NCI-H2029 (cell line): ENCODE data around the gene PRTFDC1.
"Not testable (repeated sequence)": the region's sequence is repeated elsewhere in the genome, so short reads cannot be mapped to it uniquely, and the experiment has no call there.

Experiments
- DNase-seq: peaks from one replicate; lab custom pipeline; 2025; lab: John Stamatoyannopoulos, UW

The PRTFDC1 gene

DNA sequence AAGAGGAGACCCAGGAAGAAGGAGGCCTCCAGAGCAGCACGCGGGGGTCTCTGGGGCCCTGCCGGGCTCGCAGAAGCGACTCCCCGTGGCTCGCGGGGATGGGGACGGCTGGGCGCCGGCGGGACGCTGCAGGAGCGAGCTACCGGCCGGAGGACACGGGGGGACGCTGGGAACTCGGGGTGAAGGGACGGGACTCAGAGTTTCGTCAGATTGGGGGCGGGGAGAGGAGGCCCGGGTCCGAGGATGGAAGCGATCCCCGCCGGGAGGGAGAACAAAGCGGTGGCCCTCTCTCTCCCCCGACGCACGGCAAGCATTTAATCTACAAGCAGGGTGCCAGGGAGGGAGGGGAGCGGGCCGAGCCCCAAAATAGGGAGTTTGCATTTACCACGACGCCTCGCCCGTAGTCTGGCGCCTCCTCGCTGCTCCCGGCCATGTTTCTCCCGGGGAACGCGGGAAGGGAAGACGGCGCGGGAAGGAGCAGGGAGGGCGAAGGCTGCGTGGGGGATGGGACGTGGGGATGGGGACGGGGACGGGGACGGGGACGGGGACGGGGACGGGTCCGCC, at the start of gene PRTFDC1:
Gene PRTFDC1, minus strand, starts transcription at position 464 of the 564 bp plus-strand sequence. Its CDS starts 31 bp downstream, at position 433.
- no peak for DNase-seq

- no peak for DNase-seq
These were observed 45.6 kb upstream of the PRTFDC1 start for GRCh38 chr10:24998044-24998443.

GRCh38 chr10:24995072-24995471, 42.7 kb upstream of the PRTFDC1 start:
- no peak for DNase-seq

DNA sequence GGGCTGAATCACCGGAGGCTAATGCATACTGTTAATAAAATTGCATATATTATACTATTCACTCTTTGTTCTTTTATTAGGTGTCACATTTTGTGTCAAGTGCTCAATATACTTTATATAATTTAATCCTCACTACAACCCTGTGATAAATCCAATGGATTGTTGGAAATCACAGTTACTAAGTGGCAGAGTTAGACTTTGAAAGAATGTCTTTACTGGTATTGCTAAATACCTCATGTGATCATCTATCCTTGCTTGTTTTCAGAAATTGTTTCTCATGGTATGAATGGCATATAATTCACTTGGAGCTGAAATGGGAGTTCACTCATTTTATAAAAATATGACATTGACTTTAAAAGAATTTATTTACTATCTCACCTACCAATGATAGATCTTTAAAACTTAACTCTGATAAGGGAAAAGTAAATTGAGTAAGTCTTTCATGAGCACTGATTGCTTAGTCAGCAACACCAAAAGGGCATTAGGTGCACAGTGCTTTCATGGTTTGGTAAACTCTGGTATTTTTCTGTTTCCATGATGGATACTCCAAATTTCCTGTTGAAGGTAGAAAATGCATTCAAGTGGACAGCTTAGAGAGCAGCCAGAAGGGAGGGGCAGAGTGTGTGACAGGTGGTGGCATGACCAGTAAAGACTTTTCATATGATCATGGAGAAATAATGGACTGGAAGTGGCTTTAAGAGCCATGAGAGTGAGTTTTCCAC, 41.0 kb upstream of the PRTFDC1 start:
- no peak for DNase-seq

DNA sequence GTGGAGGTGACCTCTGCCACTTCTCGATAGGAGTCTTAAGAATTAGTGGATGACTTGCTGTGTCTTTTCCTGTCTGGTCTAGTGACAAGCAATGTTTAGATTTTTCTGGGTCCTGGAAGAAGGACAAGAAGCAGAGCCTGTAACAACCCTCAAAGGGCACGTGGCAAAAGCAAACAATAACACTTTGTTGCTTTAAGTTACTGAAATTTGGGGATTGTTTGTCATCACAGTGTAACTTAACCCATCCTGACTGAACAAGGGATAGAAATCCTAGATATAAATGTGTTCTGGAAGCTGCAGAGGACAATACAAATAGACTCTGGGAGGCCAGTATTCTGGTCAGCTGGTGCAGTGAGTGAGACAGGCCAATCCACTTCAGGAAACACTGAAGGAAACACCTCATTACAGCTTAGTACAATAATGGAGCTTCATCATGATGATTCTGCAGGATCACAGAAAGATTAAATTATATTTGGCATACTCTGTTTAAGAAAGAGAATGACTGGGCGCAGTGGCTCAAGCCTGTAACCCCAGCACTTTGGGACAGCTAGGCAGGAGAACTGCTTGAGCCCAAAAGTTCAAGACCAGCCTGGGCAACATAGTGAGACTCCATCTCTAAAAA, 40.2 kb upstream of the PRTFDC1 start:
- DNase-seq = no peak

DNA sequence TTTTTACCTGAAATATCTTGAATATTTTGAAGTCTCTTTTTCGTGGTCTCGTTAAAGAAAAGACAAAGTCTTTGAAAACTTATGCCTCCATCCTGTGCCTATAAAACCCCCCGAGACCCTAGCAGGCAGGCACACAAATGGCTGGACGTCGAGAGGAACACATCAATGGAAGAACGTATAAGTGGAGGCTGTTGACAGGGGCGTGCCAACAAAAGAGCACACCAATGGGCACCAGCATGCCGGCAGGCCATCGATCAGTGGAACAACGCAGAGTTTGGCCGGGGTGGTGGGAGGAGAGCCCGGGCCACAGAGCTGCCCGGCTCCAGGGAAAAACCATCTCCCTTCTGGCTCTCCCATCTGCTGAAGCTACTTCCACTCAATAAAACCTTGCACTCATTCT, 38.9 kb upstream of the PRTFDC1 start:
- DNase-seq = no peak

- DNase-seq = no peak
These were observed 37.5 kb upstream of the PRTFDC1 start for GRCh38 chr10:24989867-24990266.

GRCh38 chr10:24988831-24989640, 36.6 kb upstream of the PRTFDC1 start:
- no peak for DNase-seq

- DNase-seq = no peak
These were observed 32.5 kb upstream of the PRTFDC1 start for GRCh38 chr10:24984906-24985305.

- DNase-seq = no peak
These were observed 31.5 kb upstream of the PRTFDC1 start for GRCh38 chr10:24983946-24984345.

GRCh38 chr10:24983130-24983529, 30.7 kb upstream of the PRTFDC1 start:
- no peak for DNase-seq

DNA sequence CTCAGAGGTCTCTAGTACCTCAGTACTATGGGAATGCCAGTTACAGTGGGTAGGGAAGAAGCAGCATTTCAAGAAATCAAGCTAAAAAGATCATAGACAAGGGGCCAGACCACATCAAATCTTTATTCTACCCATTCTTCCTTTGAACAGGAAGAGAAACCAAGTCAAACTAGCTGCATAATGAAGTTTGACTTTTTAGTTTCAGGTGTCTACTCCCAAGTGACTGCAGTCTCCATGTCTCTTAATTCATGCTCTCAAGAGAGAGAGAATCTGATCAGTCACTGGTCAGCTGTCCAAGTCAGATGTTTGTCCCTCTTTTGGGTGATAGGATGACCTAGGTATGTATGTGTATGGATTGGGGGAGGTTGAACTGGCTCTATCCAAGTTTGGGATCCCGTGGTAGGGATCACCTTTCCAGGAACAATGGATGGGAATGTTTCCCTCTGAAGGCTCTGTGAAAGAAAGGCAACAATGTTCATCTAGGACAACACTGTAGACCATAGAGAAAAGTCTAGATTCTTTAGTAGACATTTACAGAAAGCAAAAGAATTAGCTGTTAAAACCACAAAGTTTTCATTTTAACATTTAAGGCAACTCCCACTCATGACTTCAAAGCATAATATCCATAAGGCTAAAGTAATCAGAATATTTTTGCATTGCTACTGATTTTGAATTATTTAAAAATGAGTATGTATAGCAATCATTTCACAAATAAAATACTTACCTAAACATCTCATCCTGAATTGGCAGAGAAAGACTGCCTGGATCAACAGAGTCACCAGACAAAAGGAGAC, 30.1 kb upstream of the PRTFDC1 start:
- DNase-seq = no peak

- no peak for DNase-seq
These were observed 28.8 kb upstream of the PRTFDC1 start for GRCh38 chr10:24981161-24981710.

DNA sequence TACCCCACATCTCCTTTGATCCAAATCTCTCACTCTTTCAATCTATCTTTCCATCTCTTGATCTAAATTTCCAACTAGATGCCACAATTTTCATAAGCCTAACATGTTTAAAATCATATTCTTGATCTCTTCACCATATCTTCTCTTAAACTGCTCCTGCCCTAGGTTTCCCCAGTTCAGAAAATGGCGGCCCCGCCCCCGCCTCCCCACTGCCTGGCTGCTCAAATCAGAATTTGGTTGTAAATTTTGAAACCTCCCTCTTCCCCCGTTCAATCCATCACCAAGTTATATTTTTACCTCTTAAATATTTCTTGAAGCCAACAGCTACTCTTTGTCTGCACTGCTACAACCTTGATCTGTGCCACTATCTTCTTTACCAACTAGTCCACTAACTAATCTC, 27.3 kb upstream of the PRTFDC1 start:
- DNase-seq = no peak

DNA sequence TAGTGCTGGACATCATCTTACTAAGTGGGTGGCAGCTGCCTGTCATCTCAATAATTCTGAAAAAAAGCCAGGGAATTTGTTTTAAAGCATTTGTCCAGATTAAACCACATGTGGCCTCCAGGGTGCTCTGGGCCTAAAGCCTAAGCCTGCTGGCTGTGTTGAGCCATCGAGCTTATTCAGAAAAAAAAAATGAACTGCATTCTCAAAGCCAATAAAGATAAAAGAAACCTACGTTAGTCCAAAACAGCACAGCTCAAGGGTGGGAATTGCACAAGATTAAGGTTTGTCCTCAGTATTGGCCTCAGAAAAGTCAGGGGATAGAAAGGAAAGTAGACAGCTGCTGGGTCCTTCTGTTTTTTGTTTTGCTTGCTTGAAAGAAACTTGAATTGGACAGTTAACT, 22.6 kb upstream of the PRTFDC1 start:
- no peak for DNase-seq

DNA sequence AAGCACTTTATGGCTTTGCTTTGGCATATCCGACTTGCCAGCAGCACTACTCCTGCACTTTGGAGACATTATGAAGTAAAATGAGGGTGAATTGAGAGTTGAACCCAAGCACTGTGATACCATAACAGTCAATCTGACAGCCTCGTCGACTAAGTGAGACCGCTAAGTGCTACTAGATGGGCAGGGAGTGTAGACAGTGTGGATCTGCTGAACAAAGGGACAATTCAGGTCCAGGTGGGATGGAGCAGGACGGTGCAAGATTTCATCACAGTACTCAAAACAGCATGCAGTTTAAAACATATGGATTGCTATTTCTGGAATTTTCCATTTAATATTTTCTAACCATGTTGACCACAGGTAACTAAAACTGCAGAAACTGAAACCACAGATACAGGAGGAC, 20.8 kb upstream of the PRTFDC1 start:
- no peak for DNase-seq

DNA sequence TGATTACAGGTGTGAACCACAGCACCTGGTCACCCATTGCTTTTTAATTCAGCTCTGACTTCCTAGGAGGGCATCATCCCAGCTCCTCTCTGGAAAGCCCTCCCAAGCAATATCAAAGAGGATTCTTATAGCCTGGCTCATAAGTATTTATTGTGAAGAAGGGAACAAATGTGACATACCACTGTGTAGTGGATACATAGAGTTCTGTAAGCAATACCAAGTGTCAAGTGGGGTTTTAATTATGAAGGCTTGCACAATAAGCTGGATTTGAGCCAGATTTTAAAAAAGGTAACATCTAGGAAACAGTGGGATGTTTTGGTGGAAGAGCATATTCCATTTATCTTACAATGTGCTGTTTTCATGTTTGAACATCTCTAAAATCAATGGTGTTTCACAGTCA, 19.0 kb upstream of the PRTFDC1 start:
- no peak for DNase-seq

GRCh38 chr10:24969841-24970281, 17.5 kb upstream of the PRTFDC1 start:
- no peak for DNase-seq

DNA sequence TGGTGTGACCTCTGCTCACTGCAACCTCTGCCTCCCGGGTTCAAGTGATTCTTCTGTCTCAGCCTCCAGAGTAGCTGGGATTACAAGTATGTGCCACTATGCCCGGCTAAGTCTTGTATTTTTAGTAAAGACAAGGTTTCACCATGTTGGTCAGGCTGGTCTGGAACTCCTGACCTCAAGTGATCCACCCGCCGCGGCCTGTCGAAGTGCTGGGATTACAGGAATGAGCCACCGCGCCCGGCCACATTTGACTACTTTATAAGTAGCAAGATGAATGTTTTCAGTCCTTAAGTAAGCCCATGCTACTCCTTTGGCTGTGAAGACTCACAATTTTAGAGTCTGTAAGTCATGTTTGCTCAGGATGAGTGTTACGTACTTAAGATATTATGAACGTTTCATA, 16.5 kb upstream of the PRTFDC1 start:
- not testable (repeated sequence) for DNase-seq

DNA sequence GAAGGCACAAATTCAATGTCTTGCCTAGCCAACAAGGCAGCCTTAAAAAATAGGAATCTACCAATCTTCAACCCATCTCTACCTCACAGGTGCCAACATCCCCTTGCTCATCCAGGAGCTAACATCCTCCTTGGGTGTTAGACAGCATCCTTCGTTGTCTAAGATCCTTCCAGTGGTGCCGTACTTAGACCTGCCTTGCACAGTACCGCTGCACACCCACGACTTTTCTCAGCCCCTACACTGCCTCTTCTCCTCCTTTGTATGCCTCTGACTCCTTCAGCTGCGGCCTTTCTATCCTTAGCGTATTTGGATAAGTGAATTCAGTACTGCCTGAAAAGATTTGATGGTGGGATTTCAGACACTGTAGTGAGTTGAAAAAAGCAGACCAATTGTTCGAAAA, 15.9 kb upstream of the PRTFDC1 start:
- no peak for DNase-seq

GRCh38 chr10:24966962-24967481, 14.6 kb upstream of the PRTFDC1 start:
- no peak for DNase-seq
